LNCaP clone FGC (cell line): ENCODE results near the gene CD99L2.

Experiments
- DNase-seq: peaks from one replicate; pipeline ENCODE4 v3.0.0-alpha.2; 2011; ENCODE audit warnings: low read depth
- H3K4me3 ChIP-seq: 2 replicates; pipeline ENCODE4 v1.5.1; 2011; ENCODE audit warnings: mild to moderate bottlenecking, low read depth, low read length, control low read depth
- TF ChIP-seq, protein P1 (sequence below): IDR thresholded peaks from 2 replicates; pipeline ENCODE4 v1.5.1; 2012; ENCODE audit warnings: mild to moderate bottlenecking; ENCODE audit not compliant: control insufficient read depth, insufficient read depth; ENCODE audit errors: extremely low read depth

CD99L2 gene

DNA sequence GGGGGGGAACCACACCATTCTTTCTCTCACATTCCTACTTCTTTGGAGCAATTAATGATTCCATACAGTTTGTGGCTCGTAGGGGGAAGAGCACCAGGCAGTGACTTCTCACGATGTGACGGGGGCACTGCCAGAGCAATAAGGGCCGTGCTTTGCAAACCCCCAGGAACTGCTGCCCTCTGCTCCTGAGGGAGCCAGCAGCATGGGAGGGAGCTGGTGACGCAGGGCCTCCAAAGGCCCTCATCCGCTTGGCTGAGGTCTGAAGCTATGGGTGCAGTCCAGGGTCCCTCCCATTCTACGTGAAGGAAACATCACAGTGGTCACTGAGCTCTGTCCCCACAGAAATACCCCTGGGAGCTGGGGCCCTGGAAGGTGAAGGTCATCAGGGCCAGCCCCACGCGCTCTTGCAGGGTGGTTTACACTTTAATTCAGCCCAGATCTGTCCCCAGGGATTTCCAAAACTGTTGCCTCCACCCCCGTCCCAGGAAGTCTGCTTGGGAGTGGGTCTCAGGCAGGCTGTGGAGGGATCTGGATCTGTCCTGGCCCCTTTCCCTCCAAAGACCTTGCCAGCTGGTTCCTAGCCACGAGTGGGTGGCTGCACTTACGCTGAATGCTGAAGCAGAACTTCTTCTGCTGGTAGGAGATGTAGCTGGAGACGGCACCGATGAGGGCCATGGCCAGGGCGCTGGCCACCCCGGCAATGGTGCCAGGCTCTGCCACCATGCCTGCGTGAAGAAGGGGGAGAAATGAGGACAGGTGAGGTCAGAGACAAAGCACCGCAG is 122.7 kb downstream of the CD99L2 start:
- no peak overlapping the region for H3K4me3 ChIP-seq
- TF ChIP-seq, protein P1, sequence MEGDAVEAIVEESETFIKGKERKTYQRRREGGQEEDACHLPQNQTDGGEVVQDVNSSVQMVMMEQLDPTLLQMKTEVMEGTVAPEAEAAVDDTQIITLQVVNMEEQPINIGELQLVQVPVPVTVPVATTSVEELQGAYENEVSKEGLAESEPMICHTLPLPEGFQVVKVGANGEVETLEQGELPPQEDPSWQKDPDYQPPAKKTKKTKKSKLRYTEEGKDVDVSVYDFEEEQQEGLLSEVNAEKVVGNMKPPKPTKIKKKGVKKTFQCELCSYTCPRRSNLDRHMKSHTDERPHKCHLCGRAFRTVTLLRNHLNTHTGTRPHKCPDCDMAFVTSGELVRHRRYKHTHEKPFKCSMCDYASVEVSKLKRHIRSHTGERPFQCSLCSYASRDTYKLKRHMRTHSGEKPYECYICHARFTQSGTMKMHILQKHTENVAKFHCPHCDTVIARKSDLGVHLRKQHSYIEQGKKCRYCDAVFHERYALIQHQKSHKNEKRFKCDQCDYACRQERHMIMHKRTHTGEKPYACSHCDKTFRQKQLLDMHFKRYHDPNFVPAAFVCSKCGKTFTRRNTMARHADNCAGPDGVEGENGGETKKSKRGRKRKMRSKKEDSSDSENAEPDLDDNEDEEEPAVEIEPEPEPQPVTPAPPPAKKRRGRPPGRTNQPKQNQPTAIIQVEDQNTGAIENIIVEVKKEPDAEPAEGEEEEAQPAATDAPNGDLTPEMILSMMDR = no peak
- DNase-seq = no peak

DNA sequence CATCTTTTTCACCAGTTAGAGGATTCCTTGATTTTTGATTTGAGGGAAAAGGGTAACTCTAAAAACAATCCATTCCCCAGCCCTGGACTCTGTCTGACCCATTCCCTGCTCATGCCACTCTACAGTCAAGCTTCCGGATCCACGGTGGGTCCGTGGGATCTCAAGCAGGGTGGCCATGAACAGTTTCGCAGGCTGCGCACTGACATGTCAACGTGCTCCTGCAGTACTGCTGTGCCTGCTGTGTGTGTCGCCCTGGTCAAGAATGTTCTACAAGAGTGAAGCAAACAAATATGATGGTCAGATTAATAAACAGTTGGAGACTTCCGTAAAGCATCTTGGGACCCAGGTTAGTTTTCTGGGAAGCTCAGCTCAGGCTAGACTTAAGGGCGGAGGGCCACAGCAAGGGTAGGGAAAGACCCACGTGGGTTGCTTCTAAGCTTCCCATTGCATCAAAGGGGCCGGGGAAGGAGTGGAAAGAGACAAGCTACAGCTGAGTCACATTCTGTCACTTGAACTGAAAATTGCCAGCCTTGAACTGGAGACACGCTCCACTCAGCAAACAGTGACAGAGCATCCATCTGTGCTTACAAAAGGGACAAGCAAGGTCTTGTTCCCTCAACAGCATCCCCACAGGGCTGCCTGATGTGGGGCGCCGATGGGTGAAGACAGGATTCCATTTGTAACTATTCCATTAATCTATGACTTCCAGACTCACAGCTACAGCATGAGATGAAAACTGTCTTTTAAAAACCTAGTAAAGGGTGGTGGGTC is 123.5 kb downstream of the CD99L2 start:
- H3K4me3 ChIP-seq = no peak overlapping the region
- TF ChIP-seq, protein P1 = no peak
- DNase-seq = no peak

DNA sequence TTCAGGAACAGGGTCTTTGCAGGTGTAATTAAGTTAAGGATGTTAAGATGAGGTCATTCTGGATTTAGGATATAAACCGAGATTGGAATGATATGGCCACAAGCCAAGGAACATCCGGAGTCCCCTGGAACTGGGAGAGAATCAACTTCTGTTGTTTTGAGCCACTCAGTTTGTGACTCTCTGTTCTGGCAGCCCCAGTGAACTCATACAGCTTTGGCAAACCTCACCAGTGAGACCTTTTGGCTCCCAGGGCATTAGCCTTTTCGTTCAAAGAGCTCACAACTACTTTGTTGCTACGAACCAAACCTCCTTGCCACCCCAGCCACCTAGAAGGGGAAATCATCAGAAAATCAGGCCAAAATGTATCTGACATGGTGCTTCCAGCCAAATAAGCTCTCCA is 124.8 kb downstream of the CD99L2 start:
- no peak overlapping the region for H3K4me3 ChIP-seq
- no peak for DNase-seq
- TF ChIP-seq, protein P1 = no peak

DNA sequence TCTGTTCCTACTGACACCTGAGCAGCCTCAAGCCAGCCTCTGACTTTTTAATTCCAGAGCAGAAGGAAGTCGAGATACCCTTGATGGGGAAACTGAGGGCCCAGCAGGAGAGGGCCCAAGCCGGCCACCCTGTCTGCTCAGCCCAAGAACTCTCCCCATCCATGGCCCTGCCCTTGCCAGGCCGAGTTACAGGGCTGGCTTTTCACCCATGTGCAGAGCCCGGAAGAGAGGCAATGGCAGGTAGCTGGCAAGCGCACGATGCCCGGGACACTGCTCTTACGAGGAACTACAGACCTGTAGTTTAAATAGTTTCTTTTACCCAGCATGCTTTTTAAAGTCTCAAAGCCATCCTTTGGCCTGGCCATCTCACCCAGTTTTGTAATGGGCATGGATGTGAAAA is 125.4 kb downstream of the CD99L2 start:
- no peak for DNase-seq
- H3K4me3 ChIP-seq = no peak overlapping the region
- TF ChIP-seq, protein P1 = no peak

DNA sequence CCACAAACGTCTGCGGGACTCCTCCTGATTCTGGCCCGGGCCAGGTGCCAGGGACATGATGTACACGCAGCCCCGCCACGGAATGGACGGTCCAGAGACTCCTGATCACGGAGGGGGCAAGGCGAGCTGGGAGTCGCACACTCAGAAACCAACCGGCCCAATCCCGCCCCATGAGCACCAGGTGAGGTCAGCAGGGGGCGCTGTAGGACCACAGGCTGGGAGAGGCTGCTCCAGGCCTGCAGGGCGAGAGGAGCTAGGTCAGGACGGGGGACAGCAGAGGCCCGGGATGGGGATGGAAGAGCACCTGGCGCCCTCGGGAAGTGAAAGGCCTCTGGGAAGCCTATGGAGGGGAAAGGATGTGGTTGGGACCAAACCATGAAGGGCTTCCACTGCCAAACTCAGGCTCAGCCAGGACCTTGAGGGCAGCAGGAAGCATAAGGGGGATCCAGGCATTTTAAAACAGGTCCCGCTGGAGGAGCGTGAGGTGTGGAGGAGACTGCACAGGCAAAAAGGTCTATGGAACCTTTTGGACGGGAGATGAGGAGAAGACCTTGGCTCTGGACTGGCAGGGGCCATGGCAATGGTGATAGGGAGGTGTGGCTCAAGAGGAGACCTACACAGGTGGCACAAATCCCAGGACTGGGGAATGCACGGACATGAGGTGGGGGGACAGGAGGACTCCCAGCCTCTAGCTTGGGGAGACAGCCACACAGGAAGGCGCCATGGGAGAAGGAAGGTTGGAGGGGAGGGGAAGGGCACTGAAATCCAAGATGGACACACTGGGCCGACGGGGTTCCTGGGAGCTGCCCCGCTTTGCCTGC is 126.1 kb downstream of the CD99L2 start:
- peak; percentile 1 for DNase-seq
- TF ChIP-seq, protein P1 = peak; percentile 84
- no peak overlapping the region for H3K4me3 ChIP-seq

DNA sequence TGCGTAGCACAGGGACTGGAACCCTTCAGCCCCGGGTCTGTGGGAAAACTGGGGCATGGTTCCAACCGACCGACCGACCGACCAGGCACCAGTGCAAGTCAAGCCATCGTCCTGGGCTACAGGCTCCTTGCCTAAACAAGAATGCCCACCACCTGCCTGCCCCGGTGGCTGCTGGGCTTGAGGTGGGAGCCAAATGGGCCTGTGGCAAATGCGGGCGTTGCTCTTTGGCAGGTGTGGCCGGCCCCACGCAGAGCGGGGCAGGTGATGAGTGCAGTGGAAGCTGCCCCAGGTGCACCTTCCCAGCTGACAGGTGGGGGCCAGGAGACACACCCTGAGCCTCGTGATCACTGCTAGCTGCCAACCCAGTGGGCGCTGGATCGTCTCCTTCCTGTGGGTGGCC is 127.4 kb downstream of the CD99L2 start:
- H3K4me3 ChIP-seq = no peak overlapping the region
- TF ChIP-seq, protein P1 = no peak
- DNase-seq = no peak
